Neural crest cell (in vitro differentiated cells): ENCODE results near the gene IRAK1. TPM values are rescaled to one million over a fixed set of nuclear protein-coding genes. Genes with fewer than 3 reads are reported as not detected.

Source experiments
- DNase-seq: peaks from one replicate; pipeline ENCODE4 v3.0.0; 2021; ENCODE audit warnings: low read depth, mixed read lengths, low spot score
- H3K27ac Mint-ChIP-seq: one replicate; pipeline ENCODE4 v1.8.0; 2021; ENCODE audit warnings: mild to moderate bottlenecking, mixed read lengths; ENCODE audit not compliant: unreplicated experiment
- H3K27me3 Mint-ChIP-seq: 2 replicates; pipeline ENCODE4 v1.8.0; 2021; ENCODE audit warnings: low read depth, mild to moderate bottlenecking, mixed read lengths
- H3K36me3 Mint-ChIP-seq: 2 replicates; pipeline ENCODE4 v1.8.0; 2021; ENCODE audit warnings: low read depth, mild to moderate bottlenecking, mixed read lengths
- H3K4me1 Mint-ChIP-seq: 2 replicates; pipeline ENCODE4 v1.8.0; 2021; ENCODE audit warnings: mixed read lengths
- H3K4me3 Mint-ChIP-seq: one replicate; pipeline ENCODE4 v1.8.0; 2021; ENCODE audit warnings: mild to moderate bottlenecking, mixed read lengths
- H3K9me3 Mint-ChIP-seq: 2 replicates; pipeline ENCODE4 v1.8.0; 2021; ENCODE audit warnings: mixed read lengths
- total RNA-seq: library from RNA; stranded (reverse); gene quantifications from 2 replicates; pipeline ENCODE4 v1.2.1, GENCODE V29; 2021
- TF ChIP-seq, protein P1 (sequence below): fragments of 200-600 bp; sonication (generic); conservative IDR thresholded peaks from 2 replicates; pipeline ENCODE4 v1.5.0; 2021; ENCODE audit warnings: antibody characterized with exemption, mild to moderate bottlenecking

Gene IRAK1
- total RNA-seq, 1 donor from 2014 or later: 127 TPM

DNA sequence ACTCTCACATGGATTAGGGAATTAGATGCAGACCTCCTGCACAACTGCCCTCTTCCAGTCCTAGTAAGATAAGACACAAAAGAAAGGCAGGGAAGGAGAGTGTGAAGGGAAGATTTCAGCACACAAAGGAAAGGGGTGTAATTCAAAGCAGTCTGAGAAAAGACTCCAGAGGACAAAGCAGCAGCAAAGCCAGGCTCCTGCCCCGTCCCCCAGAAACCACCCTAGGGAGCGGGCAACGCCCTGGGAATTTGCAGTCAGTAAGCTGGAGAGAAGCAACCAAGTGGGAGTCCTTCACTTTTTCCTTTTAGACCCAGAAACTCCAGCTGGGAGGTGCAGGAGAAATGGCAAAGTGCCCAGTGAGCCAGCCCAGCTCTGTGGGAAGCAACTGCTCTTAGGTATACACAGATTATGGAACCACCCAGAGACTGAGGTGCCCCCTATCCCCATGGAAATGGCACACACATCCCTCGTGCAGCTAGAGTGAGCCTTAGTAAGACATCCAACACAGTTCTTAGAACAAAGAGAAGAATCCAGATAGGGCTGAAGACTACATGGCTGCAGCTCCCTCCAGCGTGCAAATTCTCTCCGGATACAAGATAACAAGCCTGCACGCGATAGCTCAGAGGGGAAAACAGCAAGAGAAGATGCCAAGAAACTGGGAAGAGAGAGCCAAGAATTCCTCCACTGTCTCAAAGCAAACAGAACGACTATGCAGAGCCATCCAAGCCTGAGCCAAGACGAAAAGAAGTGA, 26.5 kb upstream of the IRAK1 start:
- DNase-seq: no peak
- H3K36me3 Mint-ChIP-seq: peaks cover 21% of the 10 kb centered on the region
- H3K4me1 Mint-ChIP-seq: peaks cover 47% of the 10 kb centered on the region
- H3K27me3 Mint-ChIP-seq: no peaks in the 10 kb centered on the region
- TF ChIP-seq, protein P1, sequence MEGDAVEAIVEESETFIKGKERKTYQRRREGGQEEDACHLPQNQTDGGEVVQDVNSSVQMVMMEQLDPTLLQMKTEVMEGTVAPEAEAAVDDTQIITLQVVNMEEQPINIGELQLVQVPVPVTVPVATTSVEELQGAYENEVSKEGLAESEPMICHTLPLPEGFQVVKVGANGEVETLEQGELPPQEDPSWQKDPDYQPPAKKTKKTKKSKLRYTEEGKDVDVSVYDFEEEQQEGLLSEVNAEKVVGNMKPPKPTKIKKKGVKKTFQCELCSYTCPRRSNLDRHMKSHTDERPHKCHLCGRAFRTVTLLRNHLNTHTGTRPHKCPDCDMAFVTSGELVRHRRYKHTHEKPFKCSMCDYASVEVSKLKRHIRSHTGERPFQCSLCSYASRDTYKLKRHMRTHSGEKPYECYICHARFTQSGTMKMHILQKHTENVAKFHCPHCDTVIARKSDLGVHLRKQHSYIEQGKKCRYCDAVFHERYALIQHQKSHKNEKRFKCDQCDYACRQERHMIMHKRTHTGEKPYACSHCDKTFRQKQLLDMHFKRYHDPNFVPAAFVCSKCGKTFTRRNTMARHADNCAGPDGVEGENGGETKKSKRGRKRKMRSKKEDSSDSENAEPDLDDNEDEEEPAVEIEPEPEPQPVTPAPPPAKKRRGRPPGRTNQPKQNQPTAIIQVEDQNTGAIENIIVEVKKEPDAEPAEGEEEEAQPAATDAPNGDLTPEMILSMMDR: no peak
- H3K4me3 Mint-ChIP-seq: no peak overlapping the region
- no peaks in the 10 kb centered on the region for H3K9me3 Mint-ChIP-seq
- H3K27ac Mint-ChIP-seq: no peak overlapping the region

DNA sequence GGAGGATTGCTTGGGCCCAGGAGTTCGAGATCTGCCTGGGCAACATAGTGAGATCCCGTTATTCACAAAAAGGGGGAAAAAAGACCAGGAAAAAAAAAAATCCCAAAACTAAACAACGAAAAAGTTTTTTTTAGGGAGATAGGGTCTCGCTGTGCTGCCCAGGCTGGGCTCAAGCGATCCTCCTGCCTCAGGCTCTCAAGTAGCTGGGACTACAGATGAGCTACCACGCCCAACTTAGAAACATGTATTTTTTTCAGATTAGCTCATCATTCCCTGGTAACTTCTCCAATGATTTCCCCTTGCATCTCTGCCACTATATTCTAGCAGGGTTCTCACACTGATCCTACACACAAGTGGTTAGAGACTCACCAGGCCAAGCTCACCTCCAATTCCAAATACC, 24.4 kb upstream of the IRAK1 start:
- no peaks in the 10 kb centered on the region for H3K9me3 Mint-ChIP-seq
- H3K27ac Mint-ChIP-seq: peak overlapping the region; percentile 57

GRCh38 chrX:154043003-154043763, 23.5 kb upstream of the IRAK1 start:
- Mint-ChIP-seq H3K9me3 (no peaks in the 10 kb centered on the region), H3K36me3 (peaks cover 9% of the 10 kb centered on the region), H3K4me1 (peaks cover 39% of the 10 kb centered on the region), H3K27ac (no peak overlapping the region), H3K27me3 (no peaks in the 10 kb centered on the region), H3K4me3 (no peak overlapping the region)
- DNase-seq: no peak
- TF ChIP-seq, protein P1: no peak

More for the DNA sequence above, 24.4 kb upstream of the IRAK1 start:
- H3K27me3 Mint-ChIP-seq: no peaks in the 10 kb centered on the region
- H3K36me3 Mint-ChIP-seq: peaks cover 14% of the 10 kb centered on the region
- TF ChIP-seq, protein P1: no peak
- H3K4me3 Mint-ChIP-seq: no peak overlapping the region
- H3K4me1 Mint-ChIP-seq: peaks cover 39% of the 10 kb centered on the region
- no peak for DNase-seq

DNA sequence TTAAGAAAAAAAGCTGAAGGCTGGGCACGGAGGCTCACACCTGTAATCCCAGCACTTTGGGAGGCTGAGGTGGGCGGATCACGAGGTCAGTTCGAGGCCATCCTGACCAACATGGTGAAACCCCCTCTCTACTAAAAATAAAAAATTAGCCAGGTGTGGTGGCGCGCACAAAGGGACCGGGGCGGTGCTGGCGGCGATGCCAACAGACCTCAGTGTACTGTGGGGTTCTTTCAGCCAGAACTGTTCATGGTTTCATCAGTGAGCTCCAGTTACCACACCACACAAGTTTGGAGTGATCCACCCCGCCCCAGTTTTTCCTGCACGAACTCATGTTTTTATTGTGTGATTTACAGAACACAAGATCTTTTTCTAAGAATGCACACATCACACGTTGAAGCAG, 21.2 kb upstream of the IRAK1 start:
- TF ChIP-seq, protein P1: no peak

DNA sequence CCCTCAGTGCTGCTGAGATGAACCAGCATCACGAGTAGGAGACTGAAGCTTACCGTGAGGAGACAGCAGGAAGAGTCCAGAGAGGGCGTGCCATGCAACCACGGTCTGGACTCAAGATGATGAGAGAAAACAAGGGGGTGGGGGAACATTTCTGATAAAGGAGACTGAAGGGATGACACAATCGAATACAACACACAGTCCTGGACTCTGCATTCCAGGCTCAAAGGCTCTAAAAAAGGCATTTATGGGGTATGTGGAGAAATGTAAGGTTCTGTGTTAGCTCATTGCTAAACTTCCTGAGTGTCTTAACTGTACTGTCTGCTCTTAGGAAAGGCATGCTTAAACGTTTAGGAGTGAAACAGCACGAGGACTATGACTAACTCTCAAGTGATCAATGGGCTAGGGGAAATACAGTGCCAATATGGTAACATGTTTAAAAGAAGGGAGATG, 20.6 kb upstream of the IRAK1 start:
- no peak overlapping the region for H3K4me3 Mint-ChIP-seq
- H3K36me3 Mint-ChIP-seq: no peaks in the 10 kb centered on the region
- peaks cover 19% of the 10 kb centered on the region for H3K4me1 Mint-ChIP-seq
- no peak for DNase-seq
- TF ChIP-seq, protein P1: no peak
- no peaks in the 10 kb centered on the region for H3K27me3 Mint-ChIP-seq
- H3K27ac Mint-ChIP-seq: no peak overlapping the region
- H3K9me3 Mint-ChIP-seq: no peaks in the 10 kb centered on the region

More for the DNA sequence above, 21.2 kb upstream of the IRAK1 start:
- H3K9me3 Mint-ChIP-seq: no peaks in the 10 kb centered on the region
- DNase-seq: no peak
- no peak overlapping the region for H3K4me3 Mint-ChIP-seq
- H3K27ac Mint-ChIP-seq: no peak overlapping the region
- peaks cover 21% of the 10 kb centered on the region for H3K4me1 Mint-ChIP-seq
- no peaks in the 10 kb centered on the region for H3K36me3 Mint-ChIP-seq
- no peaks in the 10 kb centered on the region for H3K27me3 Mint-ChIP-seq
